ENCODE measurements around the gene FOCAD. TPM values are rescaled to one million over a fixed set of nuclear protein-coding genes. Genes with fewer than 3 reads are reported as not detected.

The FOCAD gene
- total RNA-seq, 1 donor from 2014 or later = 48.2 TPM

DNA sequence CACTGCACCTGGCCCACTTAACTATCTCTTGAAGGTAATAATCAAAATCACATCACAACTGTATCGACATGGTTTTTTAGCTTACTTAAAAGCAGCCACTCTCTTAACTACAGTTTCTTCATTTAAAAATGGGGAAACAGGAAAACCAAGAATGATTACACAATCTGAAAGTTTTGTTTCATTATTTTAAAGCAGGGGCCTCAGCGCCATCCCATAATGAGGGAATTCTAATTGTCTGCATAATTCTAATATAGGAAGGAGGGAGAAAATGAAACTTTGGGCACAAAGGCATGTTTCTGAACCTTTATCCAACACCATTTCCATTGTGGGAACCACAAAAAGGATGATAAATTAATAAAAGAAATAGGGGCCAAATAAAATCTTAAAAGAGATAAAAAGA is 339.8 kb downstream of the FOCAD start:
- H3K9me3 ChIP-seq (ENCODE audit: insufficient read depth, low read depth, low read length) = no peaks in the 10 kb centered on the region
- no peak overlapping the region for H2AFZ ChIP-seq (ENCODE audit: low read depth, low read length)
- no peak overlapping the region for H3K9ac ChIP-seq (ENCODE audit: low read length)
- no peak overlapping the region for H3K27ac ChIP-seq (ENCODE audit: low read depth, low read length)
- H3K4me3 Mint-ChIP-seq (ENCODE audit: unreplicated experiment) = no peak overlapping the region
- H3K36me3 ChIP-seq (ENCODE audit: insufficient read depth, low read length) = no peaks in the 10 kb centered on the region
- H3K27ac Mint-ChIP-seq (ENCODE audit: unreplicated experiment) = no peak overlapping the region
- peaks cover 11% of the 10 kb centered on the region for H3K4me1 Mint-ChIP-seq (ENCODE audit: low read depth, unreplicated experiment)
- H3K9me3 Mint-ChIP-seq (ENCODE audit: unreplicated experiment) = peaks cover 9% of the 10 kb centered on the region
- H3K36me3 Mint-ChIP-seq (ENCODE audit: low read depth, unreplicated experiment) = peaks cover 10% of the 10 kb centered on the region
- H3K4me2 ChIP-seq (ENCODE audit: low read length) = no peak overlapping the region
- no peak overlapping the region for H3K4me3 ChIP-seq (ENCODE audit: insufficient read depth, low read depth, low read length)
- no peak for DNase-seq (ENCODE audit: low read depth)
- H3K4me1 ChIP-seq (ENCODE audit: insufficient read depth, low read length) = peaks cover 9% of the 10 kb centered on the region
- no peaks in the 10 kb centered on the region for H4K20me1 ChIP-seq (ENCODE audit: insufficient read depth, low read length)
- FAIRE-seq = no peak
- H3K79me2 ChIP-seq (ENCODE audit: insufficient read depth, low read length) = no peaks in the 10 kb centered on the region
- H3K27me3 ChIP-seq (ENCODE audit: insufficient read depth, low read length) = no peaks in the 10 kb centered on the region
- H3K27me3 Mint-ChIP-seq (ENCODE audit: low read depth, unreplicated experiment) = no peaks in the 10 kb centered on the region
- no peak for TF ChIP-seq EZH2 (IDR thresholded peaks at IDR 0.05; ENCODE audit: insufficient read depth, low read length)
- TF ChIP-seq, protein P1, sequence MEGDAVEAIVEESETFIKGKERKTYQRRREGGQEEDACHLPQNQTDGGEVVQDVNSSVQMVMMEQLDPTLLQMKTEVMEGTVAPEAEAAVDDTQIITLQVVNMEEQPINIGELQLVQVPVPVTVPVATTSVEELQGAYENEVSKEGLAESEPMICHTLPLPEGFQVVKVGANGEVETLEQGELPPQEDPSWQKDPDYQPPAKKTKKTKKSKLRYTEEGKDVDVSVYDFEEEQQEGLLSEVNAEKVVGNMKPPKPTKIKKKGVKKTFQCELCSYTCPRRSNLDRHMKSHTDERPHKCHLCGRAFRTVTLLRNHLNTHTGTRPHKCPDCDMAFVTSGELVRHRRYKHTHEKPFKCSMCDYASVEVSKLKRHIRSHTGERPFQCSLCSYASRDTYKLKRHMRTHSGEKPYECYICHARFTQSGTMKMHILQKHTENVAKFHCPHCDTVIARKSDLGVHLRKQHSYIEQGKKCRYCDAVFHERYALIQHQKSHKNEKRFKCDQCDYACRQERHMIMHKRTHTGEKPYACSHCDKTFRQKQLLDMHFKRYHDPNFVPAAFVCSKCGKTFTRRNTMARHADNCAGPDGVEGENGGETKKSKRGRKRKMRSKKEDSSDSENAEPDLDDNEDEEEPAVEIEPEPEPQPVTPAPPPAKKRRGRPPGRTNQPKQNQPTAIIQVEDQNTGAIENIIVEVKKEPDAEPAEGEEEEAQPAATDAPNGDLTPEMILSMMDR (IDR thresholded peaks at IDR 0.05; ENCODE audit: insufficient read depth, low read depth, low read length) = no peak

DNA sequence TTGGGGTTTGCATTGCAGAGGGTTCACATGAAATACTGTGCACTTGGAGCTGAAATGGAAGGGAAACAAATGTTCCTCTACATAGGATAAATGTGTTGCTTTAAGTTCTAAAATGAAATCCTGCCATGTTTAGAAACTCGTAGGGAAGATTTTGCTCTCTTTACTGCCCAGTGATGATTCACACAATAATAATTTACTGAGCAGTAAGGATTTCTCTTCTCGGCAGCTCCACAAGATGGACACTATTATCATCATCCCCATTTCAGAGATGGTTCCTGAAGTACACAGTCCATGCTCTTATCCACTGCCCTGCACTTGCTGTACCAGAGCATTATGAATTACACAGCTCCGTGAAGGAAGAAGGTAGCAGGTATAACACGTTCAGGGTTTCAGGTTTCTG is 343.2 kb downstream of the FOCAD start:
- Mint-ChIP-seq H3K4me3 (ENCODE audit: unreplicated experiment) (no peak overlapping the region), H3K27ac (ENCODE audit: unreplicated experiment) (peak overlapping the region; percentile 58), H3K36me3 (ENCODE audit: low read depth, unreplicated experiment) (no peaks in the 10 kb centered on the region), H3K9me3 (ENCODE audit: unreplicated experiment) (peaks cover under 1% of the 10 kb centered on the region), H3K27me3 (ENCODE audit: low read depth, unreplicated experiment) (no peaks in the 10 kb centered on the region), H3K4me1 (ENCODE audit: low read depth, unreplicated experiment) (peaks cover 11% of the 10 kb centered on the region)
- H3K4me3 ChIP-seq (ENCODE audit: insufficient read depth, low read depth, low read length) = no peak overlapping the region
- no peaks in the 10 kb centered on the region for H3K36me3 ChIP-seq (ENCODE audit: insufficient read depth, low read length)
- no peak overlapping the region for H2AFZ ChIP-seq (ENCODE audit: low read depth, low read length)
- H3K27me3 ChIP-seq (ENCODE audit: insufficient read depth, low read length) = no peaks in the 10 kb centered on the region
- H3K4me2 ChIP-seq (ENCODE audit: low read length) = peak overlapping the region; percentile 51
- no peaks in the 10 kb centered on the region for H3K79me2 ChIP-seq (ENCODE audit: insufficient read depth, low read length)
- TF ChIP-seq, protein P1 (IDR thresholded peaks at IDR 0.05; ENCODE audit: insufficient read depth, low read depth, low read length) = no peak
- TF ChIP-seq EZH2 (IDR thresholded peaks at IDR 0.05; ENCODE audit: insufficient read depth, low read length) = no peak
- no peak overlapping the region for H3K27ac ChIP-seq (ENCODE audit: low read depth, low read length)
- peaks cover 17% of the 10 kb centered on the region for H3K4me1 ChIP-seq (ENCODE audit: insufficient read depth, low read length)
- no peak overlapping the region for H3K9ac ChIP-seq (ENCODE audit: low read length)
- H4K20me1 ChIP-seq (ENCODE audit: insufficient read depth, low read length) = no peaks in the 10 kb centered on the region
- peak; percentile 69 for FAIRE-seq
- DNase-seq (ENCODE audit: low read depth) = peak; percentile 20
- H3K9me3 ChIP-seq (ENCODE audit: insufficient read depth, low read depth, low read length) = no peaks in the 10 kb centered on the region

DNA sequence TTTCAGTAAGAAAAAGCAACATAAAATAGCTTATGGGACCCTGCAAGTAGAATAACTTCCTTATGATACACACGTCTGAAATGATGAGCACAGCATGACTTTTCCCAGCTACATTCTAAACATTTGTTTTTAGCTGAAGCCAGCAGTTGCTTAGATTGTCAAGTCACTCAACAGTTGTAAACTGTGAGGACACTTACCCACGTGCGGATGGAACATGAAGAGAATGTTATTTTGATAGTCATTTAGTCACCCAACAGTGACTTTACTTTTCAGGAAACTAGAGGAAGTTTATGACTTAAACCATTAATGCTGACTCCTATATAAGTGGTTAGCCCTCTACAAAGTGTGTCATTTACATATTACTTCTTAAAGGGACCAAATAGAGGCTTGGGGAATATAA is 344.4 kb downstream of the FOCAD start:
- H3K4me3 Mint-ChIP-seq (ENCODE audit: unreplicated experiment) = no peak overlapping the region
- peaks cover 17% of the 10 kb centered on the region for H3K4me1 ChIP-seq (ENCODE audit: insufficient read depth, low read length)
- no peak overlapping the region for H2AFZ ChIP-seq (ENCODE audit: low read depth, low read length)
- H3K4me3 ChIP-seq (ENCODE audit: insufficient read depth, low read depth, low read length) = no peak overlapping the region
- no peak overlapping the region for H3K27ac ChIP-seq (ENCODE audit: low read depth, low read length)
- H3K79me2 ChIP-seq (ENCODE audit: insufficient read depth, low read length) = no peaks in the 10 kb centered on the region
- DNase-seq (ENCODE audit: low read depth) (no peak), FAIRE-seq (no peak)
- H3K36me3 ChIP-seq (ENCODE audit: insufficient read depth, low read length) = no peaks in the 10 kb centered on the region
- H3K9me3 ChIP-seq (ENCODE audit: insufficient read depth, low read depth, low read length) = no peaks in the 10 kb centered on the region
- H3K36me3 Mint-ChIP-seq (ENCODE audit: low read depth, unreplicated experiment) = no peaks in the 10 kb centered on the region
- H4K20me1 ChIP-seq (ENCODE audit: insufficient read depth, low read length) = no peaks in the 10 kb centered on the region
- H3K27me3 Mint-ChIP-seq (ENCODE audit: low read depth, unreplicated experiment) = no peaks in the 10 kb centered on the region
- H3K4me1 Mint-ChIP-seq (ENCODE audit: low read depth, unreplicated experiment) = peaks cover 11% of the 10 kb centered on the region
- no peaks in the 10 kb centered on the region for H3K27me3 ChIP-seq (ENCODE audit: insufficient read depth, low read length)
- no peak overlapping the region for H3K4me2 ChIP-seq (ENCODE audit: low read length)
- no peak overlapping the region for H3K27ac Mint-ChIP-seq (ENCODE audit: unreplicated experiment)
- H3K9ac ChIP-seq (ENCODE audit: low read length) = no peak overlapping the region
- no peak for TF ChIP-seq EZH2 (IDR thresholded peaks at IDR 0.05; ENCODE audit: insufficient read depth, low read length)
- H3K9me3 Mint-ChIP-seq (ENCODE audit: unreplicated experiment) = no peaks in the 10 kb centered on the region
